HG03575 (cell line): Measurements from ENCODE around the gene CNTRL.
"Not testable (repeated sequence)": the region's sequence is repeated elsewhere in the genome, so short reads cannot be mapped to it uniquely, and the experiment has no call there.

Experiments
- ATAC-seq: cut with Tn5 transposase; IDR thresholded peaks from one replicate; pipeline ENCODE4 v1.9.1; 2021; ENCODE audit not compliant: unreplicated experiment, insufficient number of reproducible peaks, low FRiP score; ENCODE audit errors: extremely low read depth

The CNTRL gene, protein sequence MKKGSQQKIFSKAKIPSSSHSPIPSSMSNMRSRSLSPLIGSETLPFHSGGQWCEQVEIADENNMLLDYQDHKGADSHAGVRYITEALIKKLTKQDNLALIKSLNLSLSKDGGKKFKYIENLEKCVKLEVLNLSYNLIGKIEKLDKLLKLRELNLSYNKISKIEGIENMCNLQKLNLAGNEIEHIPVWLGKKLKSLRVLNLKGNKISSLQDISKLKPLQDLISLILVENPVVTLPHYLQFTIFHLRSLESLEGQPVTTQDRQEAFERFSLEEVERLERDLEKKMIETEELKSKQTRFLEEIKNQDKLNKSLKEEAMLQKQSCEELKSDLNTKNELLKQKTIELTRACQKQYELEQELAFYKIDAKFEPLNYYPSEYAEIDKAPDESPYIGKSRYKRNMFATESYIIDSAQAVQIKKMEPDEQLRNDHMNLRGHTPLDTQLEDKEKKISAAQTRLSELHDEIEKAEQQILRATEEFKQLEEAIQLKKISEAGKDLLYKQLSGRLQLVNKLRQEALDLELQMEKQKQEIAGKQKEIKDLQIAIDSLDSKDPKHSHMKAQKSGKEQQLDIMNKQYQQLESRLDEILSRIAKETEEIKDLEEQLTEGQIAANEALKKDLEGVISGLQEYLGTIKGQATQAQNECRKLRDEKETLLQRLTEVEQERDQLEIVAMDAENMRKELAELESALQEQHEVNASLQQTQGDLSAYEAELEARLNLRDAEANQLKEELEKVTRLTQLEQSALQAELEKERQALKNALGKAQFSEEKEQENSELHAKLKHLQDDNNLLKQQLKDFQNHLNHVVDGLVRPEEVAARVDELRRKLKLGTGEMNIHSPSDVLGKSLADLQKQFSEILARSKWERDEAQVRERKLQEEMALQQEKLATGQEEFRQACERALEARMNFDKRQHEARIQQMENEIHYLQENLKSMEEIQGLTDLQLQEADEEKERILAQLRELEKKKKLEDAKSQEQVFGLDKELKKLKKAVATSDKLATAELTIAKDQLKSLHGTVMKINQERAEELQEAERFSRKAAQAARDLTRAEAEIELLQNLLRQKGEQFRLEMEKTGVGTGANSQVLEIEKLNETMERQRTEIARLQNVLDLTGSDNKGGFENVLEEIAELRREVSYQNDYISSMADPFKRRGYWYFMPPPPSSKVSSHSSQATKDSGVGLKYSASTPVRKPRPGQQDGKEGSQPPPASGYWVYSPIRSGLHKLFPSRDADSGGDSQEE (N-terminal part only)

DNA sequence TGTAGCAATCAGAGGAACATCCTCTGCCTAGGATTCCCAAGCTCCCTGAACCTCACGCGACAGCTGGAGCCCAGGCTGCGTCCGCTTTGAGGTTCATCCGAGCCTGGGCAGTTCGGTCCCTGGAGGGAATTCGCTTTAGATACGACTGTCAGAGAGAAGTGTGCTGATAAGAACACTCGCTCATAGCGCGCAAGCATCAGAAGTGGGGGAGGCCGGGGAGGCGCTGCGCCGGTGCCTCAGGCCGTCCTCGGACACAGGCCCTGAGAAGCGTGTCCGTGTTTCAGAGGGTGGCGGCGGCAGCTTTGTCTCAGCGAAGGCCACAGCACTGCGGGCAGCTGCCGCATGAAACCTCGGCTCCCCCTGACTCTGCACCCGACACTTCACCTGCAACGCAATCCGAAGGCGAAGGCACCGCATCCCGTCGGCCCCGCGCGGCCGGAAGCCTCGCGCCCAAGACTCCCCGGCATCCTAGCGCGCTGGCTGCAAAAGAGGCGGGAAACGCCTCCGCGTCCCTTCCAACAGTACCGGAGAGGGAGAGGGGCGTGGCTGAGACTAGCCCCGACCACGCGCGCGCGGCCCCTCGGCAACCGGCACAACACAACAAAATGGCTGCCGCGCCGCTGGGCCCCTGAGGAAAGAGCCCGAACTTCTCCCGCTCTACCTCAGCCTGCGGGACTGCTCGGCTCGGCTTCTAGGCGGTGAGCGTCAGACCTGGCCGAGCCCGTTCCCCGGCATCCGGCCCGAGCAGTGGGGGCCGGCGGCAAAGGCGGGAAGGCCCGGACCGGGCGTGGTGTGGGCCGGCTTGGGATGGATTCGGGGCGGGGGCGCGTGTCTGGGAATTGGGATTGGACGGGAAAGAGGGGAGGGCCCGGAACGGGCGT, at the start of gene CNTRL:
TSS of gene CNTRL (plus strand) at position 586 of the 881 bp plus-strand sequence. CDS start 13,372 bp downstream, outside the sequence.
- ATAC-seq = no peak

DNA sequence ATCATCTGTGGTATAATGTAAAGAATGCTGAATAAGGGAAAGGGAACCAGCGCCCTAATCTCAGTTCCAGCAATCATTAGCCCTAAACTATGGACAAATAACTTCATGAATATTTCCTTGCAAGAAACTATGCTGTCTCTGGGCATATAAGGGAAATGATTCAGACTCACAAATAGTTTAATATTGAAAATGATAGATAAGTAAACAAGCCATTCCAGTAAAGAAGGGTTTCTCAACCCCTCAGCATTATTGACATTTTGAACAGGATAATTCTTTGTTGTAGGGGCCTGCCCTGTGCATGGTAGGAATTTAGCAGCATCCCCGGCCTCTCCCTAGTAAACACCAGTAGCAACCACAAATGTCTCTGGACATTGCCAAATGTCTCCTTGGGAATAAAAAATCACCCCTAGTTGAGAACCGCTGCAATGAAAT, 48.5 kb upstream of the CNTRL start:
- no peak for ATAC-seq

DNA sequence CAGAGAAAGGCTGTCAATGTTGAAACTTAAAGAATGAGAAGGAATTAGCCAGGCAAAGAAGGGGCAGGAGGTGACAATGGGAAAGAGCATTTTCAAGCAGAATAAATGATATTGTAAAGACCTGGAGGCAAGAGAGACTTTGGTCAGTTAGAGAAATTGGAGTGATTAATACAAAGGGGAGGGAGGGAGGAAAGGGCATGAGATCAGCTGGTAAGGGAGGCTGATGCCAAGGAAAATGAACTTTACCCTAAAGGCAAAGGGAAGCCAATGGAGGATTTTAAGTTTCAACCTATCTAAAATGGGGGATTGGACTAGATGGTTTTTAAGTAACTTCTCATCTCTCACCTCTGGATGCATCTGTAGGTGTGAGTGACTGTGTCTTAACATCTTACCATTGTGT, 48.0 kb upstream of the CNTRL start:
- ATAC-seq = no peak

DNA sequence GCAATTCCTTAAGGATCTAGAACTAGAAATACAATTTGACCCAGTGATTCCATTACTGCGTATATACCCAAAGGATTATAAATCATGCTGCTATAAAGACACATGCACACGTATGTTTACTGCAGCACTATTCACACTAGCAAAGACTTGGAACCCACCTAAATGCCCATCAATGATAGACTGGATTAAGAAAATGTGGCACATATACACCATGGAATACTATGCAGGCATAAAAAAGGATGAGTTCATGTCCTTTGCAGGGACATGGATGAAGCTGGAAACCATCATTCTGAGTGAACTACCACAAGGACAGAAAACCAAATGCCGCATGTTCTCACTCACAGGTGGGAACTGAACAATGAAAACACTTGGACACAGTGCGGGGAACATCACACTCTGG, 46.5 kb upstream of the CNTRL start:
- ATAC-seq = not testable (repeated sequence)

DNA sequence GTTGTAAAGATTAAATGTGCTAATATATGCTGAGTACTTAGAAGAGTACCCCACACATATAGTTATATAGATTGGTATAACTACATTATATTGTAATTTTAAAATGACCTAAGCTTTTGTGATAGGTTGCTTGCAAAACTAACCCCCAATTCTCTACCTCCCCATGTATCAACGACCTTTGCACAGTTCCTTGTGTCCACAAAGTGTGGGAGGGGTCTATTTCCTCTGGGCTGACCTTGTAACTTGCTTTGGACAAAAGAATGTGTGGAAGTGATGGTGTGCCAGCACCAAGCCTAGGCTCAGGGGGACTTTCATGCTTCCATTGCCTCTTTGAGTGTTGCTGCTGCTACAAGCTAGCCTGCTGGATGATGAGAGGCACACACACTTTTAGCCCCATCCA, 45.3 kb upstream of the CNTRL start:
- no peak for ATAC-seq

DNA sequence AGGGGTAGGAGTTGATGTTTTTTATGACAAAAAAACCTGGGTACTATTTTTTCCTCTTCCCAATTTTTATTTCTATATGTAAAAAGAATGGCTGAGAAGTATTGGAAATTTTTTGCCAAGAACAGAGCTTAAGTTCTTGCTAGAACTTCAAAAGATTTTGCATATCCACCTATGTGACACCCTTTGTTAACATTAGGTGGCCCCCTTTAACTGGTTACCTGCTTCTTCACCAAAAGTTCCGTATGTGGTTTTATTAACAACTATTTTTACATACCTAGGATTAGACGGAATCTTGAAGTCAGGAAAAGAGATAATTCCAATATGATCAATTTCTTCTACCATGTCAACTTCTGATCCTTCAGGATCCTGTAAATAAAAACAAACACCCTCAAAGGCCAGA, 40.2 kb upstream of the CNTRL start:
- no peak for ATAC-seq

DNA sequence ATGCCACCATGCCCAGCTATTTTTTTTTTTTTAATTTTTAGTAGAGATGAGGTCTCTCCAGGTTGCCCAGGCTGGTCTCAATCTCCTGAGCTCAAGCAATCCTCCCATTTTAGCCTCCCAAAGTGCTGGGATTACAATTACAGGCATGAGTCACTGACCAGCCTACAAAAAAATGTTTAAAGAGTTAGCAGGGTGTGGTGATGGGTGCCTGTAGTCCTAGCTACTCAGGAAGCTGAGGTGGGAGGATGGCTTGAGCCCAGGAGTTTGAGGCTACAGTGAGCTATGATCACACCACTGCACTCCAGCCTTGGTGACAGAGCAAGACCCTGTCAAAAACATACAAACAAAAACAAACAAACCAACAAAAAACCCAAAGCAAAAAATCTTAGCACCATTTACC, 39.0 kb upstream of the CNTRL start:
- not testable (repeated sequence) for ATAC-seq

DNA sequence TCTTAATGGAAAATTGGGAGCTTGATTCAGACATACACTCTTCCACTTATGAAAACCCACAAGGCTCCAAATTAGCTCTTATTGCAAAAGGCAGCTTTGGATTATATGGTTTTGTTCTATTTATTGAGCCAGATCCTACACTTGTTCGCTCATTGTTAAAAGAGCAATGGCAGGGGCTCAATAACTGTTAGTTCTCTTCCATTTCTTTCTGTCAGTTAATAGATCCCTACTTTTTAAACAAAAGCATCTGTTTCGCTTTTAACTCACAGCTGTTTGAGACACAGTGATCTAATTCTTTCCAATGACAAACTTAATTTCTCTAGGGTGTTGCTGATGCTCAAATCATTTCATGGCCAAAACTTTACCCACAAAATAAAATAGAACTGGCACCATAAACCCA, 36.4 kb upstream of the CNTRL start:
- ATAC-seq = no peak

DNA sequence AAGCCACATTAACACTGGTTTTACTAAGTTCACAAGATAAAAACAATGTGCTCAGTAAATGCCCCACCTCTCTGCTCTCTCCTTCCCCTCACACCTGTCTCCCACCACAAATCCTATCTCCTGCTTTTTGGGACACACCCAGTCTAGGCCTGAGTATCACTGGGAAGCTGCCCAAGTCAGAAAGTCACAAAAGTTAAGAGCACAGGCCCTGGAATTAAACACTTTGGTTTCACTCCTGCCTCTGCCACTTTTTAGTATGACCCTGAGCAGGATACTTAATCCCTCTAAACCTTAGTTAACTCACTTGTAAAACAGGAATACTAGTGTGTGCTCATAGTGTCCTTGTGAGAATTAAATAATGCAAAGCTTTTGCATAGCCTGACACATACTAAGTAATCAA, 36.0 kb upstream of the CNTRL start:
- no peak for ATAC-seq

DNA sequence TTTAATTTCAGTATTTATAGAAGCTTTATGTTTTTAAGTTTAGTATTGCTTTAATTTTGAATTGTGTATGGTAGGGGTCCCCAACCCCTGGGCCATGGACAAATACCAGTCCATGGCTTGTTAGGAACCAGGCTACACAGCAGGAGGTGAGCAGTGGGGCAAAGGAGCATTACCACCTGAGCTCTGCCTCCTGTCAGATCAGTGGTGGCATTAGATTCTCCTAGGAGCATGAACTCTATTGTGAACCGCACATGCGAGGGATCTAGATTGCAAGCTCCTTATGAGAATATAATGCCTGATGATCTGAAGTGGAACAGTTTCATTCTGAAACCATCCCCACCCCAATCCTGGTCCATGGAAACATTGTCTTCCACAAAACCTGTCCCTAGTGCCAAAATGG, 26.6 kb upstream of the CNTRL start:
- ATAC-seq = no peak

DNA sequence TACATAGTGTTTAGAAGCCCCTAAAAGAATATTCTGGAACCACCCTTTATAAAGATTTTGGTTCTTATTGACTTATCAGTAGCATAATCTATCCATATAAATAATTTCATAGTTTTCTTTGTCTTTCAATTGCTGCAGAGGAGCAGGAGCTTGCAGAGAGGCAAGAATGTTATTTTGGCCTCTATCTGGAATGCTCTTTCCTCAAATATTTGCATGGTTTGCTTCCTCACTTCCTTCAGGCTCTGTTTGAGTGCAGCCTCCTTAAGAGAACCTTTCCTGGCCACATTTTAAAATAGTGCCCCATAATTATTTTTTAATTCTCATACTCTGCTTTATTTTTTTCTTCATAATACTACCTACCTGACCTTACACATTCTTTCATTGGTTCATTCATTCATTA, 26.1 kb upstream of the CNTRL start:
- no peak for ATAC-seq

DNA sequence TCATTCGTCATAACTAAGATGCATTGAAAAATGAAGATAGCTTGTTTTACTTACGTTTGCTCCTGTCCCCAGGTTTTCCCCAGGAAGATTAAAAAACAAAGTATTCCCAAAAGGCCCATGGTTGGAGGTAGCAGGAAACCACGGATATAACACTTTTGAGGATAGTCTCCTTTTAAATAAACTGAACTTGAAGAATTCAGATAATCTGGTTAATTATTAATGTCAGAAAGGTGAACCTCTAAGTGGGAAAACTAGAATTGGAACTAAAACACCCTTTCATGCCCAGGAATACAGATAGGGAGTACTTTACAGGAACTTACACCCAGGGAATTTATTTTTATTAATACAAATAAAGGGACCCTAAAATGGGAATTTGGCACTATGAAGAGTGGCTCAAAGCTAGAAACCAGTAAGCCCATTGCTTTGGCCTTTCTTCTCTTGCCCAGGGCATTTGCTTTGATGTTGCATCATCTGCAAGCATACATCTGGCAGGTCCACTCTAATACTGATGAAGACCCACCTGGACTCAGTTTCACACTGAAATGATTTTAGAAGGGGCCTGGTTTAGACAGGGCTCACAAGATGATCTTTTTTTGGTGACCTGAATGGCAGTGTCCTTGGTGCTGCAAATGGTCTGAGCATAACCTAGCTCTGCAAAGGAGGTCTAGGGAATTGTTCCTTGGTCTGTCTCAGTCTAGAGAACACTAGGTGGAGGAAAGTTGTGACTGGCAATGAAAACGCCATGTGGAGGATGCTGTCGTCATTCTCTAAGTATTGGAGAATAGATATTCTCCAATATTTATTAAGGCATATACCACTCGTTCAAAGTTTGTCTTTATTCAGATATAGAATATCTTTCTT, 24.4 kb upstream of the CNTRL start, which contains the start of gene C5:
TSS of gene C5 (minus strand) at position 148 of the 861 bp plus-strand sequence. CDS start at position 119, 29 bp downstream.
- no peak for ATAC-seq

DNA sequence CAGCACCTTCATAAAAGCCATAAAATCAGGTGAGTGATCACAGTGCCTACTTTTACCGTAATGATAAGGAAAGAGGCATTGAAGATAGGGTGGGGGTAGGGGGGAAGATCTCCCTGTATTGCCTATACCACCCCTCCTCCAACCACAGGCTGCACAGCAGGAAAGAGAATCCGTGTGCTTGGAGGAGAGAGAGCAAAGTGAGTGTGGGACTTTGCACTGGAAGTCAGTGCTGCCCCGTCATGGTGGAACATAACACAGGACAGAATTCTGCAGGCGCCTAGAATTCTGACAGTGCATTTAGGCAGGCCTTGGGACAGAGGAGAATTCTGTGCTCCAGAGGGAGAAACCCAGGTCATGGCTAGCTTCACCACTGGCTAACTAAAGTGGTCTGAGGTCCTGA, 21.2 kb upstream of the CNTRL start:
- no peak for ATAC-seq

DNA sequence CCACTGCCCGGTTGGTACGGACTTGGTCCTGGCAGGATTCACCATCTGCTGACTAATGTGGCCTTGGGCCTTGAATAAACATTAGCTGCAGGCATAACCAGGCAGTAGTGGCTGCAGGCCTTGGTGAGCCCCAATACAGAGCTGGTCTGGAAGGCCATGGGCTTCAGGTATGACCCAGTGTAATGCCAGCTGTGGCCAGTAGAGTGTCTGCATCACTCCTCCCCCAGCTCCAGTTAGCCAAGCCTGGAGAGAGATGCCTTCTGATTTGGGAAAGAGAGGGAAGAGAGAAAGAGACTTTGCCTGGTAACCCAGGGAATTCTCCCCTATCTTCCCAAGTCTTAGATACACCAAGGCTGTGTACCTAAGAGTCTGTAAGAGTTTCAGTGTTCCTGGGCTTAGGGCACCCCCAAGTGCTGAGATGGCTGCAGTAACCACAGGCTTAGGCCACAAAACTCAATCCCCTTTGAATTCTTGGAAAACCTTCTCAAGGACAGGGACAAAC, 19.1 kb upstream of the CNTRL start:
- no peak for ATAC-seq

DNA sequence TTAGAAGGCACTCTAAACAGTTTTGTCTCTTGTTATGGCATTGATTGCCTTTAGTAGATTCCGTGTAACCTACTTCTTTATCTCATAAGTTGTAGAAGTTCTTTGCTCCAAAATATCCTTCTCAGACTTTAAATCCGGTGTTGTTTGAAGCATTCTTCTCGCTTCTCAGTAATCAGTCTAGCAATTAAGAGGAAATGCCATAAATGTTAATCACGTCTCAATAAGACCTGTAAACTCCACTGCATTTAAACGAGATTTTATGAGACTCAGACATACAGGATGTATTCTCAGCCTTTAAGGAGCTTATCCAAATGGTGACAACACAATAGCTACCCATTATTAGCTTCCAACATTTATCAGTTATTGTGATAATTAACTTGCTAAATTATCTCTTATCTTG, 16.9 kb upstream of the CNTRL start:
- no peak for ATAC-seq

DNA sequence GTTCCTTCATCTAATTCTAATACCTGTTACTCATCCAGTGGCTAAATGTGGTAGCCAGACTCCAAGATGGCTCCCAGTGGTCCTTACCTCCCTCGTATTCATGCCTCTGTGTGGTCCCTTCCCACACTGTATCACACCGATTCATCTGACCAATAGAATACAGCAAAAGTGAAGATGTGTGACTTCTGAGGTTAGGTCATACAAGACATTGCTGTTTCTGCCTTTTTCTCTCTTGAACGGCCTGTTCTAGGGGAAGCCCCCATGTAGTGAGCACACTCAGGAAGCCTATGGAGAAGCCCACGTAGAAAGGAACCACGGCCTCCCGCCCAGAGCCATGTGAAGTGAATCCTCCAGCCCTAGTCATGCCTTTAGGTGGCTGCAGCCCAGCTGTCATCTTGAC, 15.2 kb upstream of the CNTRL start:
- no peak for ATAC-seq

DNA sequence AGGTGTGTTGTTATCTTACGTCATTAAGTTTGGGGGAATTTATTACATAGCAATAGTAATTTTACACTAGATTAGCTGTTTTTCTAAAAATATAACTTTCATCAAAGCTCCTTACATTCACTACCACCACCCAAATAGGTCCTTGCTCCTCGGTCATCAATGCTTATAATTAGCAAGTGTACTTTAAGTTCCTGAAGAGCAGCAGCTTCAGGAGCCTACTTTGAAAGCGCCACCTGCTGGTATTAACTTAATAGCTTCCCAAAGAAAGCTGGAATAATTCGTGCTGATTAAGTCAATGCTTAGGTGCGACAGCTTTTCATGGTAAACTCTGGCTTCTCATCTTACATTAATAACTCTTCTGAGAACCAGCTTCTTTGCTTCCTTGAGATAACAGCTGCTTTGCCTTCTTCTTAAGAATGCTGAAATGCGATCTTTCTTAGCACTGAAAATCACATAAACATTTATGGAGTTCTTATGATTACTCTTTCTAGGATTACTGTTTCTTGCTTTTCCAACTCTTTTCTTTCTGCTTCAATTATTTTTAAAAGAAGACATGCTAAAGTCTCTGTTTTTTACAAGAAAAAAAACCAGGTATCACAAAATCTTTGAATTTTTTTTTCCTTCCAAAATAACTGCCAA, 14.6 kb upstream of the CNTRL start:
- ATAC-seq = no peak
